Smooth muscle cell (in vitro differentiated cells): ENCODE data around the gene KLRG1. TPM values are rescaled to one million over a fixed set of nuclear protein-coding genes. Genes with fewer than 3 reads are reported as not detected.

Experiments used
- DNase-seq: peaks from one replicate; lab custom pipeline; 2025; ENCODE audit not compliant: unreplicated experiment; lab: John Stamatoyannopoulos, UW
- H2AFZ ChIP-seq: fragments of 200-600 bp; sonication (generic); 2 replicates; pipeline ENCODE4 v1.6.0; 2016; ENCODE audit warnings: antibody characterized with exemption, low read depth, mild to moderate bottlenecking
- H3F3A ChIP-seq: fragments of 200-600 bp; sonication (generic); 2 replicates; pipeline ENCODE4 v1.6.0; 2017; ENCODE audit warnings: antibody characterized with exemption, low read depth
- H3K27ac ChIP-seq: fragments of 200-600 bp; sonication (generic); 2 replicates; pipeline ENCODE4 v1.5.1; 2016; ENCODE audit warnings: low read depth, mild to moderate bottlenecking
- H3K27me3 ChIP-seq: fragments of 200-600 bp; sonication (generic); 2 replicates; pipeline ENCODE4 v1.6.1; 2016; ENCODE audit warnings: low read depth, mild to moderate bottlenecking
- H3K36me3 ChIP-seq: fragments of 200-600 bp; sonication (generic); 2 replicates; pipeline ENCODE4 v1.5.1; 2016; ENCODE audit warnings: low read depth
- H3K4me1 ChIP-seq: fragments of 200-600 bp; sonication (generic); 2 replicates; pipeline ENCODE4 v1.5.1; 2016; ENCODE audit warnings: low read depth
- H3K4me2 ChIP-seq: fragments of 200-600 bp; sonication (generic); 2 replicates; pipeline ENCODE4 v1.6.0; 2016; ENCODE audit warnings: mild to moderate bottlenecking
- H3K4me3 ChIP-seq: fragments of 200-600 bp; sonication (generic); 2 replicates; pipeline ENCODE4 v1.5.1; 2016; ENCODE audit warnings: mild to moderate bottlenecking
- H3K79me2 ChIP-seq: fragments of 200-600 bp; sonication (generic); 2 replicates; pipeline ENCODE4 v1.6.0; 2016; ENCODE audit warnings: low read depth, mild to moderate bottlenecking
- H3K9ac ChIP-seq: fragments of 200-600 bp; sonication (generic); 2 replicates; pipeline ENCODE4 v1.6.0; 2016; ENCODE audit warnings: low read depth
- H3K9me3 ChIP-seq: fragments of 200-600 bp; sonication (generic); replicated peaks from 2 replicates; pipeline ENCODE4 v1.5.1; 2016; ENCODE audit warnings: low read depth
- H4K20me1 ChIP-seq: fragments of 200-600 bp; sonication (generic); 2 replicates; pipeline ENCODE4 v1.6.0; 2016; ENCODE audit warnings: low read depth
- CTCF ChIP-seq: fragments of 200-600 bp; sonication (generic); IDR thresholded peaks from 2 replicates; pipeline ENCODE4 v1.5.1; 2017; ENCODE audit warnings: borderline replicate concordance, mild to moderate bottlenecking, antibody characterized with exemption; ENCODE audit not compliant: insufficient read depth, poor library complexity, severe bottlenecking
- WGBS: methylation state at CpG from one replicate; pipeline ENCODE4 v1.1.7; 2016; ENCODE audit warnings: low lambda C conversion rate; 5-methylcytosine and 5-hydroxymethylcytosine counted together
- polyA plus RNA-seq: library from polyadenylated mRNA; unstranded; fragments of >200 nt; fragmentation: Nextera tagmentation; extraction: Ambion mirVana; gene quantifications from 2 replicates; pipeline ENCODE4 v1.2.1, GENCODE V29; 2016
- total RNA-seq: library from RNA; depleted of rRNA; stranded (reverse); fragments of >200 nt; gene quantifications from 2 replicates; pipeline ENCODE4 v1.2.3, GENCODE V29; 2014

KLRG1 gene
- total and polyA plus RNA-seq, 2 experiments from 2014 or later: 1.6 TPM; not detected in 1

DNA sequence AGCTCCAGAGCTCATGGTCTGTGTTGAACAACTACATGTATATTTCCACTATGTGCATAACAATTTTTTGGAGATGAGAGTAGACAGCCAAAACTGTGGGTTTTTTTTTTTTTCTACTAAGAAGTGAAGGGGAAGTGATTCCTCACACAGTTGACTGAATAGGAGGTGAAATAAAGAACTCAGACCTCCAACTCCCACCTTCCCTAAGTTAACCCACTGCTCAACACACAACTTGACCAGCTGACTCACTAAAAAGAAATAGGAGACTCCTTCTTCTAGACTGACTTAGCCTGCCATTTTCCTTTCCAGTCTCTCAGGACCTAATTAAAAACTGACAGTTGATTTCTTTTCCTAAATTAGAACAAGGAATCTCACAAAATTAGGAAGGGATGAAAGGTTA lies 41.6 kb upstream of the KLRG1 start:
- Histone ChIP-seq H3K9me3 (no peaks in the 10 kb centered on the region), H3K36me3 (peaks cover under 1% of the 10 kb centered on the region), H3K4me3 (peak overlapping the region; percentile 82), H3F3A (no peaks in the 10 kb centered on the region), H3K79me2 (peaks cover 38% of the 10 kb centered on the region), H3K27me3 (no peaks in the 10 kb centered on the region), H3K4me1 (peaks cover 15% of the 10 kb centered on the region), H2AFZ (no peak overlapping the region), H3K9ac (peak overlapping the region; percentile 97), H3K27ac (peak overlapping the region; percentile 98), H3K4me2 (peak overlapping the region; percentile 91), H4K20me1 (peaks cover 17% of the 10 kb centered on the region)
- DNase-seq: no peak
- TF ChIP-seq CTCF: no peak

- Histone ChIP-seq H3K4me2 (peak overlapping the region; percentile 91), H4K20me1 (peaks cover 17% of the 10 kb centered on the region), H3K36me3 (no peaks in the 10 kb centered on the region), H3K79me2 (peaks cover 38% of the 10 kb centered on the region), H3F3A (no peaks in the 10 kb centered on the region), H3K4me1 (peaks cover 15% of the 10 kb centered on the region), H3K27me3 (no peaks in the 10 kb centered on the region), H3K4me3 (peak overlapping the region; percentile 82), H3K27ac (peak overlapping the region; percentile 98), H2AFZ (peak overlapping the region; percentile 99), H3K9me3 (no peaks in the 10 kb centered on the region), H3K9ac (peak overlapping the region; percentile 97)
- WGBS: under 1% methylated on average over 15 of the region's 15 CpGs
- peak; percentile 21 for DNase-seq
- no peak for TF ChIP-seq CTCF
These were observed 40.5 kb upstream of the KLRG1 start for GRCh38 chr12:8948701-8949341.

DNA sequence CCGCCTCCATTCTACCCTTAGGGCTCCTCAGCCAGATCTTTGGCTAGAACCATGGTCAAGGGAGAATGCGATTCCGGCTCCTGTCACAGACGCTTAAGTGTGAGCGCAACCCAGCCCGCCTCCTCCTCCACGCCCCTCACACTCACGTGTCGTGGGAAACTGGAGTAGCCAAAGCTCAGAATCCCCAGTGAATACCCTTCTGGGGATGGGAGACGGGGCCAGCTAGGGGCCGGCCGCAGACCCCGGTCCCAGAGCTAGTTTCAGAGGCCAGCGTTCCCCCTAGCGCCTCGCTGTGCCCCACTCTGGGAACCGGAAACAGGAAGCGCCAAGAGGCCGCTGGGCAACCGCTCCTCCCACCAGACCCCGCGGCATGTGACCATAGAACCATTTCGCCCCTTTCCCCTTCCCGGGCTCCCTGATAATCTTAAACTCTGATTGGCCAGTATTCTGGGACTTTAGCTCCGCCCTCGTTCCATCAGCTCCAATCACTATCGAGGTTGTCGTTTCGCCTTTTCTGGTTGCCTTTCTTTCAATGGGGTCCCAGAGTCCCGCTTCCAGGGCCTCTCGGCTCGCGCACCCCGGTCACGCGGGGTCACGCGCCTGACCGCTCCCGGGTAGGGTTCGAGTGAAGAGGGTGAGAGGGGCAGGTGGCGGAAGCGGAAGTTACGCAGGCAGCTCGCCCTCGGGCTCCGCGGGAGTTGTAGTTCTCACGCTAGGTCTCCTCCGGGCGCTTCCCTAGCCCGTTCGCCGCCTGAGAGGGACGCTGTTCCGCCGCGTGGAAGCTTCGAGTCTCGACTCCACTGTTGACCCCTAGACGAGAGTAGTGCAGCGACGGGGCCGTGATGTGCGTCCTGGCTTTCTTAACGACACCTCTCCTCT lies 39.8 kb upstream of the KLRG1 start, which contains the start of gene M6PR:
TSS of gene M6PR (minus strand) at position 304 of the 879 bp plus-strand sequence. CDS start 3,241 bp downstream, outside the sequence.
- peak within 1 kb of the TSS; percentile 99 for H2AFZ ChIP-seq
- peak within 1 kb of the TSS; percentile 98 for H3K27ac ChIP-seq
- H3K4me2 ChIP-seq: peak within 1 kb of the TSS; percentile 91
- peak within 1 kb of the TSS; percentile 97 for H3K9ac ChIP-seq
- peak; percentile 30 for TF ChIP-seq CTCF
- no peaks in the 10 kb centered on the region for H3K27me3 ChIP-seq
- H3K9me3 ChIP-seq: no peaks in the 10 kb centered on the region
- H3K4me1 ChIP-seq: peaks cover 15% of the 10 kb centered on the region
- H3K79me2 ChIP-seq: peaks cover 38% of the 10 kb centered on the region
- WGBS: under 1% methylated on average over 66 of the region's 66 CpGs
- no peaks in the 10 kb centered on the region for H3F3A ChIP-seq
- peak within 1 kb of the TSS; percentile 82 for H3K4me3 ChIP-seq
- peak; percentile 98 for DNase-seq
- H3K36me3 ChIP-seq: no peaks in the 10 kb centered on the region
- peaks cover 17% of the 10 kb centered on the region for H4K20me1 ChIP-seq
